ENCODE data around the gene TMC2.
A peak's percentile ranks its signal among the peaks of the same experiment; 100 is the strongest.
"Not testable (repeated sequence)": the region's sequence is repeated elsewhere in the genome, so short reads cannot be mapped to it uniquely, and the experiment has no call there.

The TMC2 gene

GRCh38 chr20:2524709-2525506 is 11.5 kb upstream of the TMC2 start:
- peak; percentile 54 for DNase-seq (ENCODE audit: low spot score)

GRCh38 chr20:2526218-2526583 is 10.2 kb upstream of the TMC2 start:
- not testable (repeated sequence) for DNase-seq (ENCODE audit: low spot score)

- DNase-seq (ENCODE audit: low spot score), result no peak
Measured at GRCh38 chr20:2527762-2528161, 8.6 kb upstream of the TMC2 start.

- no peak for DNase-seq (ENCODE audit: low spot score)
Measured at GRCh38 chr20:2528671-2529271, 7.6 kb upstream of the TMC2 start.

- DNase-seq (ENCODE audit: low spot score), result no peak
Measured at GRCh38 chr20:2533118-2533517, 3.3 kb upstream of the TMC2 start.

GRCh38 chr20:2535711-2536559 is 438 bp upstream of the TMC2 start:
- no peak for DNase-seq (ENCODE audit: low spot score)

GRCh38 chr20:2537101-2537500 is 728 bp downstream of the TMC2 start:
- DNase-seq (ENCODE audit: low spot score), result no peak

- no peak for DNase-seq (ENCODE audit: low spot score)
Measured at GRCh38 chr20:2538356-2538755, 2.0 kb downstream of the TMC2 start.

- no peak for DNase-seq (ENCODE audit: low spot score)
Measured at GRCh38 chr20:2538931-2539720, 2.8 kb downstream of the TMC2 start.

- DNase-seq (ENCODE audit: low spot score), result no peak
Measured at GRCh38 chr20:2541940-2542339, 5.6 kb downstream of the TMC2 start.

GRCh38 chr20:2542361-2542760 is 6.0 kb downstream of the TMC2 start:
- no peak for DNase-seq (ENCODE audit: low spot score)

- no peak for DNase-seq (ENCODE audit: low spot score)
Measured at GRCh38 chr20:2544211-2544610, 7.8 kb downstream of the TMC2 start.

- no peak for DNase-seq (ENCODE audit: low spot score)
Measured at GRCh38 chr20:2545594-2545993, 9.2 kb downstream of the TMC2 start.

- DNase-seq (ENCODE audit: low spot score), result no peak
Measured at GRCh38 chr20:2557873-2558580, 21.7 kb downstream of the TMC2 start.

GRCh38 chr20:2558581-2559278 is 22.4 kb downstream of the TMC2 start:
- DNase-seq (ENCODE audit: low spot score), result no peak

- DNase-seq (ENCODE audit: low spot score), result no peak
Measured at GRCh38 chr20:2559279-2559626, 22.9 kb downstream of the TMC2 start.

- DNase-seq (ENCODE audit: low spot score), result no peak
Measured at GRCh38 chr20:2559651-2560050, 23.3 kb downstream of the TMC2 start.

- DNase-seq (ENCODE audit: low spot score), result no peak
Measured at GRCh38 chr20:2563116-2563515, 26.7 kb downstream of the TMC2 start.

- DNase-seq (ENCODE audit: low spot score), result no peak
Measured at GRCh38 chr20:2564406-2564805, 28.0 kb downstream of the TMC2 start.

- DNase-seq (ENCODE audit: low spot score), result no peak
Measured at GRCh38 chr20:2575682-2576081, 39.3 kb downstream of the TMC2 start.

GRCh38 chr20:2576317-2576727 is 39.9 kb downstream of the TMC2 start:
- DNase-seq (ENCODE audit: low spot score), result no peak
